HepG2 (cell line): ENCODE measurements around the gene CAMSAP1. TPM values are rescaled to one million over a fixed set of nuclear protein-coding genes. Genes with fewer than 3 reads are reported as not detected.

Experiments
- AKNA ChIP-seq: sonication (generic); formaldehyde crosslinking; IDR thresholded peaks from 2 replicates; pipeline ENCODE4 v1.4.0; 2020; ENCODE audit warnings: missing genetic modification reagents, borderline replicate concordance
- CCDC6 ChIP-seq: sonication (generic); formaldehyde crosslinking; IDR thresholded peaks from 2 replicates; pipeline ENCODE4 v1.8.1; 2022; ENCODE audit warnings: mild to moderate bottlenecking, missing genetic modification reagents, moderate library complexity
- MLXIP ChIP-seq: sonication (generic); formaldehyde crosslinking; IDR thresholded peaks from 2 replicates; pipeline ENCODE4 v1.9.0; 2021; ENCODE audit warnings: missing genetic modification reagents, borderline replicate concordance
- NFYB ChIP-seq: sonication (generic); formaldehyde crosslinking; IDR thresholded peaks from 2 replicates; pipeline ENCODE4 v1.4.0; 2020; ENCODE audit warnings: missing genetic modification reagents
- SIN3A ChIP-seq: IDR thresholded peaks from 2 replicates; pipeline ENCODE4 v1.6.1; 2011; ENCODE audit warnings: low read depth, mild to moderate bottlenecking, control low read depth, low read length, borderline replicate concordance
- ZNF234 ChIP-seq: sonication (generic); formaldehyde crosslinking; conservative IDR thresholded peaks from 2 replicates; pipeline ENCODE4 v1.5.1; 2020; ENCODE audit warnings: mild to moderate bottlenecking, missing genetic modification reagents
- ZNF432 ChIP-seq: sonication (generic); formaldehyde crosslinking; IDR thresholded peaks from 2 replicates; pipeline ENCODE4 v1.5.0; 2020; ENCODE audit warnings: missing genetic modification reagents, mild to moderate bottlenecking, borderline replicate concordance
- ZNF678 ChIP-seq: sonication (generic); formaldehyde crosslinking; IDR thresholded peaks from 2 replicates; pipeline ENCODE4 v1.4.0; 2020; ENCODE audit warnings: mild to moderate bottlenecking, missing genetic modification reagents
- polyA plus RNA-seq, 8 experiments: library from polyadenylated mRNA; depleted of rRNA in 3 of 8; stranded (reverse) in 7 of 8; unstranded in 1 of 8; fragments of >200 nt; fragmentation: Illumina TruSeq in 4 of 8; extraction: Trizol in 4 of 8; gene quantifications; 2 replicates each; pipeline versions ENCODE4 v1.2.1 to v1.2.3, GENCODE V29; 2011 to 2016; ENCODE audit warnings: low read depth in 4 of 8, missing spikeins in 1 of 8, mixed read lengths in 1 of 8; ENCODE audit not compliant: insufficient read depth in 1 of 8
- total RNA-seq, 5 experiments: library from RNA; depleted of rRNA; stranded (reverse); fragments of >200 nt; fragmentation: Illumina TruSeq; extraction: Trizol; gene quantifications; 2 replicates each; pipeline ENCODE4 v1.2.3, GENCODE V29; 2016; ENCODE audit warnings: low read depth in 1 of 5
- TF ChIP-seq, protein P1 (sequence below): sonication (generic); formaldehyde crosslinking; IDR thresholded peaks from 2 replicates; pipeline ENCODE4 v1.5.1; 2020; ENCODE audit warnings: mild to moderate bottlenecking, missing genetic modification reagents, borderline replicate concordance
- TF ChIP-seq, protein P2 (sequence below), 2 experiments: IDR thresholded peaks; 2 replicates each; pipeline ENCODE4 v1.6.1; 2011 to 2012; ENCODE audit warnings: low read length in 2 of 2, borderline replicate concordance in 1 of 2, low read depth in 1 of 2, mild to moderate bottlenecking in 1 of 2, moderate library complexity in 1 of 2

The CAMSAP1 gene
- total and polyA plus RNA-seq, 2 of the 13 experiments (the other 11 are each of a cell fraction or from before 2014, with no cell fraction given), result 3.8 to 12.4 TPM

GRCh38 chr9:135878528-135879236 is 28.7 kb downstream of the CAMSAP1 start (continued):
- TF ChIP-seq AKNA (CRISPR knock-in tag) (no peak), NFYB (CRISPR knock-in tag) (no peak), CCDC6 (CRISPR knock-in tag) (no peak), ZNF234 (CRISPR knock-in tag) (no peak), SIN3A (no peak), MLXIP (CRISPR knock-in tag) (no peak), ZNF432 (no peak), ZNF678 (CRISPR knock-in tag) (no peak)
- TF ChIP-seq, protein P1, sequence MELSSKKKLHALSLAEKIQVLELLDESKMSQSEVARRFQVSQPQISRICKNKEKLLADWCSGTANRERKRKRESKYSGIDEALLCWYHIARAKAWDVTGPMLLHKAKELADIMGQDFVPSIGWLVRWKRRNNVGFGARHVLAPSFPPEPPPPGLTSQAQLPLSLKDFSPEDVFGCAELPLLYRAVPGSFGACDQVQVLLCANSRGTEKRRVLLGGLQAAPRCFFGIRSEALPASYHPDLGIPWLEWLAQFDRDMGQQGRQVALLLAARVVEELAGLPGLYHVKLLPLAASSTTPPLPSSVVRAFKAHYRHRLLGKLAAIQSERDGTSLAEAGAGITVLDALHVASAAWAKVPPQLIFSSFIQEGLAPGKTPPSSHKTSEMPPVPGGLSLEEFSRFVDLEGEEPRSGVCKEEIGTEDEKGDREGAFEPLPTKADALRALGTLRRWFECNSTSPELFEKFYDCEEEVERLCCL (CRISPR knock-in tag), result no peak
- TF ChIP-seq, protein P2, sequence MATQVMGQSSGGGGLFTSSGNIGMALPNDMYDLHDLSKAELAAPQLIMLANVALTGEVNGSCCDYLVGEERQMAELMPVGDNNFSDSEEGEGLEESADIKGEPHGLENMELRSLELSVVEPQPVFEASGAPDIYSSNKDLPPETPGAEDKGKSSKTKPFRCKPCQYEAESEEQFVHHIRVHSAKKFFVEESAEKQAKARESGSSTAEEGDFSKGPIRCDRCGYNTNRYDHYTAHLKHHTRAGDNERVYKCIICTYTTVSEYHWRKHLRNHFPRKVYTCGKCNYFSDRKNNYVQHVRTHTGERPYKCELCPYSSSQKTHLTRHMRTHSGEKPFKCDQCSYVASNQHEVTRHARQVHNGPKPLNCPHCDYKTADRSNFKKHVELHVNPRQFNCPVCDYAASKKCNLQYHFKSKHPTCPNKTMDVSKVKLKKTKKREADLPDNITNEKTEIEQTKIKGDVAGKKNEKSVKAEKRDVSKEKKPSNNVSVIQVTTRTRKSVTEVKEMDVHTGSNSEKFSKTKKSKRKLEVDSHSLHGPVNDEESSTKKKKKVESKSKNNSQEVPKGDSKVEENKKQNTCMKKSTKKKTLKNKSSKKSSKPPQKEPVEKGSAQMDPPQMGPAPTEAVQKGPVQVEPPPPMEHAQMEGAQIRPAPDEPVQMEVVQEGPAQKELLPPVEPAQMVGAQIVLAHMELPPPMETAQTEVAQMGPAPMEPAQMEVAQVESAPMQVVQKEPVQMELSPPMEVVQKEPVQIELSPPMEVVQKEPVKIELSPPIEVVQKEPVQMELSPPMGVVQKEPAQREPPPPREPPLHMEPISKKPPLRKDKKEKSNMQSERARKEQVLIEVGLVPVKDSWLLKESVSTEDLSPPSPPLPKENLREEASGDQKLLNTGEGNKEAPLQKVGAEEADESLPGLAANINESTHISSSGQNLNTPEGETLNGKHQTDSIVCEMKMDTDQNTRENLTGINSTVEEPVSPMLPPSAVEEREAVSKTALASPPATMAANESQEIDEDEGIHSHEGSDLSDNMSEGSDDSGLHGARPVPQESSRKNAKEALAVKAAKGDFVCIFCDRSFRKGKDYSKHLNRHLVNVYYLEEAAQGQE (IDR thresholded peaks at IDR 0.05; ENCODE audit: borderline replicate concordance in 1 of 2, low read depth in 1 of 2, low read length in 2 of 2), result no peak
